Upper lobe of right lung (tissue), 1 donor: ENCODE results near the gene CELSR2. TPM values are rescaled to one million over a fixed set of nuclear protein-coding genes. Genes with fewer than 3 reads are reported as not detected.
A peak's percentile ranks its signal among the peaks of the same experiment; 100 is the strongest.

Source experiments
- ATAC-seq: fragments of 200-7000 bp; cut with Tn5 transposase; one replicate; pipeline ENCODE4 v1.9.1; 2020; ENCODE audit warnings: mild to moderate bottlenecking, moderate library complexity
- DNase-seq: peaks from one replicate; pipeline ENCODE4 v3.0.0-alpha.2; 2020
- H3K27ac ChIP-seq: fragments of 200-600 bp; one replicate; pipeline ENCODE4 v1.8.0; 2022
- H3K27me3 ChIP-seq: fragments of 200-600 bp; one replicate; pipeline ENCODE4 v1.8.0; 2022; ENCODE audit warnings: mild to moderate bottlenecking
- H3K36me3 ChIP-seq: fragments of 200-600 bp; one replicate; pipeline ENCODE4 v1.8.0; 2022
- H3K4me1 ChIP-seq: fragments of 200-600 bp; one replicate; pipeline ENCODE4 v1.8.0; 2022
- H3K4me3 ChIP-seq: fragments of 200-600 bp; one replicate; pipeline ENCODE4 v1.8.0; 2022; ENCODE audit warnings: mild to moderate bottlenecking
- H3K9me3 ChIP-seq: fragments of 200-600 bp; one replicate; pipeline ENCODE4 v1.8.0; 2022
- CTCF ChIP-seq: fragments of 200-600 bp; IDR thresholded peaks from one replicate; pipeline ENCODE4 v1.8.0; 2022; ENCODE audit warnings: antibody characterized with exemption
- intact Hi-C: fragments of 100-400 bp; cut with DNase I; formaldehyde crosslinking; loops from one replicate; pipeline ENCODE4 v1.11.0; 2022
- total RNA-seq: library from RNA; stranded (reverse); fragmentation: NEBNext Ultra II Directional; extraction: Animal tissue kit (Norgen Biotek cat#: 25700); gene quantifications from one replicate; pipeline ENCODE4 v1.2.1, GENCODE V29; 2021
- donor health status: DM: no; HTN: yes; CAD: no; lungs with severe emphysema.

CELSR2 gene
- total RNA-seq, 1 donor from 2014 or later, result 7.4 TPM

GRCh38 chr1:109240158-109241152 is 8.9 kb upstream of the CELSR2 start:
- DNase-seq (peak; percentile 74), ATAC-seq (peak; percentile 53)
- peaks cover 38% of the 10 kb centered on the region for H3K36me3 ChIP-seq
- peak overlapping the region; percentile 55 for H3K27ac ChIP-seq
- intact Hi-C loops, result no loop called here
- no peak overlapping the region for H3K4me3 ChIP-seq
- TF ChIP-seq CTCF, result no peak
- H3K9me3 ChIP-seq, result no peaks in the 10 kb centered on the region
- peaks cover 13% of the 10 kb centered on the region for H3K4me1 ChIP-seq
- H3K27me3 ChIP-seq, result no peaks in the 10 kb centered on the region

GRCh38 chr1:109241344-109241743 is 8.0 kb upstream of the CELSR2 start:
- Histone ChIP-seq H3K9me3 (no peaks in the 10 kb centered on the region), H3K36me3 (peaks cover 29% of the 10 kb centered on the region), H3K4me3 (no peak overlapping the region), H3K4me1 (peaks cover 13% of the 10 kb centered on the region), H3K27ac (no peak overlapping the region), H3K27me3 (no peaks in the 10 kb centered on the region)
- DNase-seq (peak; percentile 62), ATAC-seq (peak; percentile 9)
- intact Hi-C loops, result no loop called here
- no peak for TF ChIP-seq CTCF

GRCh38 chr1:109241841-109242345 is 7.4 kb upstream of the CELSR2 start:
- H3K4me1 ChIP-seq, result peaks cover 13% of the 10 kb centered on the region
- peak; percentile 26 for DNase-seq
- H3K27ac ChIP-seq, result no peak overlapping the region
- peaks cover 23% of the 10 kb centered on the region for H3K36me3 ChIP-seq
- no peaks in the 10 kb centered on the region for H3K9me3 ChIP-seq
- intact Hi-C loops, result no loop called here
- no peak for TF ChIP-seq CTCF
- ATAC-seq, result peak; percentile 21
- no peaks in the 10 kb centered on the region for H3K27me3 ChIP-seq
- H3K4me3 ChIP-seq, result no peak overlapping the region

- DNase-seq (peak; percentile 58), ATAC-seq (peak; percentile 4)
- H3K9me3 ChIP-seq, result no peaks in the 10 kb centered on the region
- H3K4me3 ChIP-seq, result no peak overlapping the region
- H3K36me3 ChIP-seq, result peaks cover 18% of the 10 kb centered on the region
- H3K4me1 ChIP-seq, result peaks cover 13% of the 10 kb centered on the region
- TF ChIP-seq CTCF, result no peak
- intact Hi-C loops, result no loop called here
- H3K27me3 ChIP-seq, result no peaks in the 10 kb centered on the region
- H3K27ac ChIP-seq, result no peak overlapping the region
Observed at GRCh38 chr1:109242387-109242786, 7.0 kb upstream of the CELSR2 start.

GRCh38 chr1:109243221-109243620 is 6.1 kb upstream of the CELSR2 start:
- Histone ChIP-seq H3K36me3 (peaks cover 10% of the 10 kb centered on the region), H3K27ac (no peak overlapping the region), H3K9me3 (no peaks in the 10 kb centered on the region), H3K4me1 (peaks cover 13% of the 10 kb centered on the region), H3K4me3 (no peak overlapping the region), H3K27me3 (no peaks in the 10 kb centered on the region)
- intact Hi-C loops, result no loop called here
- TF ChIP-seq CTCF, result no peak
- DNase-seq, result peak; percentile 40
- ATAC-seq, result no peak
